Inflammatory macrophage treated with lipopolysaccharide for 1 hour (primary cell): ENCODE results near the gene ACSS1.

Experiments used
- DNase-seq, 2 donors: peaks; one replicate each; pipeline ENCODE4 v3.0.0-alpha.2; 2020 to 2022

ACSS1 gene

GRCh38 chr20:24991897-24992486 lies 65.9 kb downstream of the ACSS1 start:
- DNase-seq, result peak in 1 of 2 donors; percentile 12

GRCh38 chr20:24990810-24991252 lies 67.1 kb downstream of the ACSS1 start:
- DNase-seq, result no peak

GRCh38 chr20:24989162-24989561 lies 68.8 kb downstream of the ACSS1 start:
- DNase-seq, result no peak

GRCh38 chr20:24987873-24988835 lies 69.8 kb downstream of the ACSS1 start:
- no peak for DNase-seq

- no peak for DNase-seq
These were observed 70.7 kb downstream of the ACSS1 start for GRCh38 chr20:24987244-24987643.

- DNase-seq, result no peak
These were observed 71.4 kb downstream of the ACSS1 start for GRCh38 chr20:24986436-24987015.

- peak in 1 of 2 donors; percentile 10 for DNase-seq
These were observed 72.1 kb downstream of the ACSS1 start for GRCh38 chr20:24985802-24986201.

GRCh38 chr20:24984961-24985640 lies 72.8 kb downstream of the ACSS1 start:
- peak; percentile 61 to 72 for DNase-seq

GRCh38 chr20:24983896-24984295 lies 74.0 kb downstream of the ACSS1 start:
- DNase-seq, result no peak

GRCh38 chr20:24981790-24982189 lies 76.1 kb downstream of the ACSS1 start:
- DNase-seq, result peak; percentile 50 to 63

- DNase-seq, result no peak
These were observed 76.7 kb downstream of the ACSS1 start for GRCh38 chr20:24981282-24981681.

- DNase-seq, result peak; percentile 50 to 66
These were observed 77.5 kb downstream of the ACSS1 start for GRCh38 chr20:24980291-24981053.

GRCh38 chr20:24979036-24979960 lies 78.6 kb downstream of the ACSS1 start:
- no peak for DNase-seq

GRCh38 chr20:24978513-24978912 lies 79.4 kb downstream of the ACSS1 start:
- DNase-seq, result no peak

- DNase-seq, result no peak
These were observed 80.1 kb downstream of the ACSS1 start for GRCh38 chr20:24977797-24978196.

GRCh38 chr20:24977336-24977735 lies 80.6 kb downstream of the ACSS1 start:
- no peak for DNase-seq

- no peak for DNase-seq
These were observed 85.6 kb downstream of the ACSS1 start for GRCh38 chr20:24972341-24972740.

- no peak for DNase-seq
These were observed 86.4 kb downstream of the ACSS1 start for GRCh38 chr20:24971376-24972101.

- DNase-seq, result peak; percentile 35 to 68
These were observed 87.2 kb downstream of the ACSS1 start for GRCh38 chr20:24970754-24971153.

GRCh38 chr20:24970030-24970553 lies 87.8 kb downstream of the ACSS1 start:
- no peak for DNase-seq
